LNCaP clone FGC (cell line): ENCODE data around the gene CFAP100.

Experiments used
- DNase-seq: peaks from one replicate; pipeline ENCODE4 v3.0.0-alpha.2; 2011; ENCODE audit warnings: low read depth
- H3K4me3 ChIP-seq: 2 replicates; pipeline ENCODE4 v1.5.1; 2011; ENCODE audit warnings: mild to moderate bottlenecking, low read depth, low read length, control low read depth
- TF ChIP-seq, protein P1 (sequence below): IDR thresholded peaks from 2 replicates; pipeline ENCODE4 v1.5.1; 2012; ENCODE audit warnings: mild to moderate bottlenecking; ENCODE audit not compliant: control insufficient read depth, insufficient read depth; ENCODE audit errors: extremely low read depth

CFAP100 gene

DNA sequence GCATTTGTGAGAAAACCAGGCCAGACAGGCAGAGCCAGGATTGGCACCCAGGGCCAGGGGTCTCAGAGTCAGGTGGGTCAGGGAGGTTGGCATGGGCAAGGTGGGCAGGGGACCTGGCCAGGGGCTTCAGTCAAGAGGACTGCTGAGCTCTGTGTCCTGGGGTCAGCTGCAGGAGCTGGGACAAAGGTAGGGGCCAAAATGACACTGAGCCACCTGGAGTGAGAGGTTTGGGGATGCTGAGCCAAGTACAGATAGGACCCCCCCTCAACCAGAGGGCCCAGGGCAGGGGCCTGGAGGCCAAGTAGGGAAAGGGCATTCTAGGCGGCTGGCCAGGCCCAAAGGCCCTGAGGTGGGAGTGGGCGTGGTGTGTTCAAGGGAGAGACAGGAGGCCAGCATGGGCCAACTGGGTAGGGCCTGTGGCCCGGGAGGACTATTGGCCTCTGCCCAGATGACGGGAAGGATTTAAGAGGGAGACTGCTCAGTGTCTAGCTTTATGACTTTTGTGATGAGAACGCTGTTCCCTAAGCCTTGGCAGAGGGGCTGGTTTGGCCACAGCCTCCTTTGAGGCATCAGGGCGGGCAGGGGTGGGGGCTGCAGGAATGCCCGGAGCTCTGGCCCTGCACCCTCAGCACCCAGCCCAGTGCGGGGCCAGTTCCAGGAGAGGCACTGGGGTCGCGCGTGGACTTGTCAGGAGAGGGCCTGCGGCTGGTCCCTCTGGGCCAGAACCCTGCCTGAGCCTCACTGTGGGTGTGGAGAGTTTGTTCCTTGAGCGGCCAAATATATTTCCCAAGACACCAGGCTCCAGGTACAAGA, 3.1 kb downstream of the CFAP100 start:
- DNase-seq = no peak
- H3K4me3 ChIP-seq = no peak overlapping the region
- TF ChIP-seq, protein P1, sequence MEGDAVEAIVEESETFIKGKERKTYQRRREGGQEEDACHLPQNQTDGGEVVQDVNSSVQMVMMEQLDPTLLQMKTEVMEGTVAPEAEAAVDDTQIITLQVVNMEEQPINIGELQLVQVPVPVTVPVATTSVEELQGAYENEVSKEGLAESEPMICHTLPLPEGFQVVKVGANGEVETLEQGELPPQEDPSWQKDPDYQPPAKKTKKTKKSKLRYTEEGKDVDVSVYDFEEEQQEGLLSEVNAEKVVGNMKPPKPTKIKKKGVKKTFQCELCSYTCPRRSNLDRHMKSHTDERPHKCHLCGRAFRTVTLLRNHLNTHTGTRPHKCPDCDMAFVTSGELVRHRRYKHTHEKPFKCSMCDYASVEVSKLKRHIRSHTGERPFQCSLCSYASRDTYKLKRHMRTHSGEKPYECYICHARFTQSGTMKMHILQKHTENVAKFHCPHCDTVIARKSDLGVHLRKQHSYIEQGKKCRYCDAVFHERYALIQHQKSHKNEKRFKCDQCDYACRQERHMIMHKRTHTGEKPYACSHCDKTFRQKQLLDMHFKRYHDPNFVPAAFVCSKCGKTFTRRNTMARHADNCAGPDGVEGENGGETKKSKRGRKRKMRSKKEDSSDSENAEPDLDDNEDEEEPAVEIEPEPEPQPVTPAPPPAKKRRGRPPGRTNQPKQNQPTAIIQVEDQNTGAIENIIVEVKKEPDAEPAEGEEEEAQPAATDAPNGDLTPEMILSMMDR = no peak

DNA sequence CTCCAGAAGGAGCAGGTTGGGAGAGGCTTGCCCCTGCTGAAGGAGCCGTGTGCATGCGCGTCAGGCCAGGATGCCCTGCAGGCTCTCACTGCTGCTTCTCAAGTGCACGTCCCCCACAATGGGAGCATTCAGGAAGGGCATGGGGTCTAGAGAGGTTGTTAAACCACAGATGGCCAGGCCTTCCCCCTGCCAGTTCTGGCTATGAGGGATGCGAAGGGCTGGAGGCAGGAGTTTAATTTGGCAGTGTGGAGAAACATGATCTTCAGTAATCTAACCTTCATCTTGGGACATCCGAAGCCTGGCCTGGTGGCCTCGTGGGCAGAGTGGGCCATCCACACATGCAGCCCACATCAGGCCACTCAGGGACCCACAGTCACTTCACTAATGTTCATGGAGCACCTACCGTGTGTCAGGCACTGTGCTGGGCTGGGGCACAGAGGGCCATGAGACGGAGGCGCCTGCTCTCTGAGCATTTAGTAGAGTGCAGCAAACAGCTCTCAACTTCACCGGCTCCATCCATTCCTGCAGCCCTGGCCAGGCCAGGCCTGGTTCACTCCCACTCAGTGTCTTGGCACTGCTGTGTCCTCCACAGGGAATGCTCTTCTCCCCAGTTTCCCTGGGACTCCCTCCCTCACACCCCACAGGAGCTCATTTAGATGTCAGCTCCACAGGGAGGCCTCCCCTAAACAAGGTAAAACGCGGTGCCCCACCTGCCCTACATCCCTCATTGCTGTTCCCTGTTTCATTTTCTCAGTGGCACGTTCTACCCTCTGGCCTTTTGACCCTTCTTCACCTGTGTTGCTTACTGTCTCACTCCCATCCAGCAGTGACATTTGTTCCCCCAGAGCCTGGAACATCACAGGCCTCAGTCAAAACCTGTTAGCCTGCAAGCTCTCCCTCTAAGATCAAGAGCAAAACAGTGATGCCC, 4.0 kb downstream of the CFAP100 start:
- TF ChIP-seq, protein P1 = no peak
- H3K4me3 ChIP-seq = no peak overlapping the region
- DNase-seq = no peak

DNA sequence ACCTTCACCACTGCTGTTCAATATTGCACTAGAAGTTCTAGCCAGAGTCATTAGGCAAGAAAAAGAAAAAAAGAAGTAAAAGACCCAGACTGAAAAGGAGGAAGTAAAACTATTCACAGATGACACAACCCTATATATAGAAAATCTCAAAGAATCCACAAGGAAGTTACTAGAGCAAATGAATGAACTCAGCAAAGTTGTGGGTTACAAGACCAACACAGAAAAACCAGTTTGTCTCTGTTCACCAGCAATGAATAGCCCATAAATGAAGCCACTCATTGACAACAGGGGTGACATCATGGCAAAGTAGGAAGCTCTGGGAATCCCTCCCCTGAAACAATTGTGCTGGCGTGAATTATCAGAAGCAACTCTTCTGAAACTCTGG, 4.6 kb downstream of the CFAP100 start:
- H3K4me3 ChIP-seq = no peak overlapping the region
- TF ChIP-seq, protein P1 = no peak
- peak; percentile 53 for DNase-seq

DNA sequence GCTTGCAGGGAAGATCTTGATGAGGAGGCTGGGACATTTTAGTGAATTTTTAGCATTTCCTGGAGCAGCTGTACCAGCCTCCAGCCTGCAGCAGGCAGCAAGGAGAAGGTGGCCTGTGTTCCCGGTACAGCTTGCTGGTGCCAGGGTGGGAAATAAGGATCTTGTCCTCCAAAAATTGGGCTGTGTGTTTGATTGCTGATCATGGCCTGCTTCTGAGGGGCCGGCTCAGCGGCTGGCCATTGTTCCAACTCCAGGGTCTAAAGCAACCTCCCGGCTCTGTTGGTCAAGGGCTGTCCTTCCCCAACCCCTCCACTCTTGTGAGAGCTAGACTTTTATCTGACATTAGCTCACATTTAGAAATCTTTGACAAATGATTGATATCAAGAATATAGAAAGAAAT, 5.0 kb downstream of the CFAP100 start:
- no peak for DNase-seq
- TF ChIP-seq, protein P1 = no peak
- H3K4me3 ChIP-seq = no peak overlapping the region

DNA sequence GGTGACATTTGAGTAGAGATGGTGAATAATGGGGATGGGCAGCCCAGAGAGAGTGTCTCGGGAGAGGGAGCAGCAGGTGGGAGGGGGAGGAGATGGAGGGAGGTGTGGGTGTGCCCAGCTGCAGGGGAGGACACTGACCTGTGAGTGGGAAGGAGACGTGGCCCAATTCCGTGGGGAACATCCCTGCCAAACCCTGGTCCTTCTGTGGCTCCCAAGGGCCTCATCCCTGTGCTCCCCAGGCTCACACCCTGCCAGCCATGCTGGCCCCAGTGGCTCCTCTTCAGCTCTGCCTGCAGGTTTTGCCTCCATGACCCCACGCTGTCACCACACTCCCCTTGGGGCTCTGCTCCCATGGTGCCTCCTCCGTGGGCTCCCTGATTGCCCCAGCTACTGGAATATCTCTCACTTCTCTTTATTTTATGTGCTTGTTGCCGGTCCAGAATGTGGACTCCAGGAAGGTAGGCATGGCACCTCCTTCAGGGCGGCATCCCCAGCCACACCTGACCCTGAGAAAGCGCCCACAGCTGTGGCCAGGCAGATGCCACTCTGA, 7.0 kb downstream of the CFAP100 start:
- H3K4me3 ChIP-seq = no peak overlapping the region
- no peak for DNase-seq
- TF ChIP-seq, protein P1 = no peak

DNA sequence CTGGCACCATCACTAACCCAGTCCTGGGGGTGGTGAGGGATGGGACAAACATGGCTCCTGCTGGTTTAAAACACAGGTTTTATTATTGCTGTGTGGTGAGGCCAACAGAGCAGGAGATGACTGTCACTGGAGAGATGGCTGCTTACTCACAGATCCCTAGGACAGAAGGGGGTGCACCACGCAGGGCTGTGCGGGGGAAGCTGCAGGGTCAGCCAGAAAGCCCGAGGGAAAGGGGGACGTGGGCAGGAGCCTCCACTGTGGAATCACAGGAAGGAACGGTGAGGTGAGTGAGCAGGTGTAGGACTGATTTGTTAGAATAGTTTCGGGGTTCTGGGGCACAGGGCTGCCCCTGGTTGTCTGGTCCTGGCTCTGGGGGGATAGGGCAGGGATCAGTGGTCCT, 7.5 kb downstream of the CFAP100 start:
- no peak for DNase-seq
- no peak overlapping the region for H3K4me3 ChIP-seq
- TF ChIP-seq, protein P1 = no peak
